CD4-positive, alpha-beta T cell (primary cell): ENCODE results near the gene KCNA2. TPM values are rescaled to one million over a fixed set of nuclear protein-coding genes. Genes with fewer than 3 reads are reported as not detected.

Source experiments
- ATAC-seq: fragments of 200-7000 bp; cut with Tn5 transposase; one replicate; pipeline ENCODE4 v1.10.0; 2022; ENCODE audit warnings: mild to moderate bottlenecking; ENCODE audit not compliant: poor library complexity
- CTCF ChIA-PET: fragments of 350-600 bp; sonication (Branson Sonifier 250); formaldehyde crosslinking; loops from one replicate; lab custom pipeline; 2021; ENCODE audit warnings: antibody characterized with exemption, inconsistent platforms; lab: Charles Lee
- POLR2A ChIA-PET: fragments of 350-600 bp; sonication (Branson Sonifier 250); formaldehyde crosslinking; loops from one replicate; lab custom pipeline; 2021; ENCODE audit warnings: antibody characterized with exemption, inconsistent platforms; lab: Charles Lee
- DNase-seq, 14 experiments: peaks; one replicate each; pipeline ENCODE4 v3.0.0-alpha.2; 2013 to 2020; ENCODE audit warnings: mixed read lengths in 2 of 14
- H3K27ac ChIP-seq, 2 donors: one replicate each; pipeline versions ENCODE4 v1.5.1 to v1.7.0; 2013; ENCODE audit warnings: low read length in 2 of 2, low read depth in 1 of 2, mild to moderate bottlenecking in 1 of 2
- H3K27me3 ChIP-seq, 2 experiments: 1 replicate in 1 of 2; 2 replicates in 1 of 2; pipeline versions ENCODE4 v1.6.1 to v1.7.0; 2013; ENCODE audit warnings: low read length in 2 of 2, control low read depth in 1 of 2, mild to moderate bottlenecking in 1 of 2, moderate library complexity in 1 of 2; ENCODE audit not compliant: insufficient read depth in 2 of 2, control insufficient read depth in 1 of 2
- H3K36me3 ChIP-seq: one replicate; pipeline ENCODE4 v1.6.1; 2013; ENCODE audit warnings: low read length, control low read depth; ENCODE audit not compliant: insufficient read depth
- H3K4me1 ChIP-seq: one replicate; pipeline ENCODE4 v1.6.1; 2013; ENCODE audit warnings: low read length, control low read depth; ENCODE audit not compliant: insufficient read depth
- H3K4me3 ChIP-seq: one replicate; pipeline ENCODE4 v1.5.1; 2013; ENCODE audit warnings: mild to moderate bottlenecking, low read length, moderate library complexity
- H3K9me3 ChIP-seq, 2 experiments: 1 replicate in 1 of 2; 2 replicates in 1 of 2; pipeline versions ENCODE4 v1.6.1 to v1.7.0; 2013; ENCODE audit warnings: low read length in 2 of 2, mild to moderate bottlenecking in 2 of 2, control low read depth in 1 of 2, moderate library complexity in 1 of 2; ENCODE audit not compliant: control insufficient read depth in 1 of 2, insufficient read depth in 1 of 2
- H3K27ac Mint-ChIP-seq: one replicate; pipeline ENCODE4 v1.8.0; 2020; ENCODE audit warnings: mixed read lengths
- H3K27me3 Mint-ChIP-seq: one replicate; pipeline ENCODE4 v1.8.0; 2021; ENCODE audit warnings: mixed read lengths
- H3K36me3 Mint-ChIP-seq: one replicate; pipeline ENCODE4 v1.8.0; 2021; ENCODE audit warnings: low read depth, mixed read lengths
- H3K4me1 Mint-ChIP-seq: one replicate; pipeline ENCODE4 v1.8.0; 2021; ENCODE audit warnings: low read depth, mixed read lengths
- H3K4me3 Mint-ChIP-seq: one replicate; pipeline ENCODE4 v1.8.0; 2020; ENCODE audit warnings: mild to moderate bottlenecking, mixed read lengths
- H3K9me3 Mint-ChIP-seq: one replicate; pipeline ENCODE4 v1.8.0; 2020; ENCODE audit warnings: mixed read lengths
- intact Hi-C, 2 experiments: fragments of 100-400 bp; cut with DNase I in 1 of 2; cut with micrococcal nuclease in 1 of 2; formaldehyde crosslinking; loops; one replicate each; pipeline versions ENCODE4 v1.15.1 to v1.9.0; 2023 to 2025; cut with DNase I, micrococcal nuclease
- total RNA-seq, 174 experiments: library from RNA in 2 of 174; stranded (reverse) in 2 of 174; gene quantifications; one replicate each; pipeline ENCODE4 v1.2.3 and lab custom pipeline; 2021 to 2026
- TF ChIP-seq, protein P1 (sequence below): fragments of 200-600 bp; IDR thresholded peaks from one replicate; pipeline ENCODE4 v1.8.0; 2022; ENCODE audit warnings: antibody characterized with exemption, mild to moderate bottlenecking

The KCNA2 gene
- total RNA-seq, 2 experiments from 2014 or later, result 0.78 to 0.88 TPM

DNA sequence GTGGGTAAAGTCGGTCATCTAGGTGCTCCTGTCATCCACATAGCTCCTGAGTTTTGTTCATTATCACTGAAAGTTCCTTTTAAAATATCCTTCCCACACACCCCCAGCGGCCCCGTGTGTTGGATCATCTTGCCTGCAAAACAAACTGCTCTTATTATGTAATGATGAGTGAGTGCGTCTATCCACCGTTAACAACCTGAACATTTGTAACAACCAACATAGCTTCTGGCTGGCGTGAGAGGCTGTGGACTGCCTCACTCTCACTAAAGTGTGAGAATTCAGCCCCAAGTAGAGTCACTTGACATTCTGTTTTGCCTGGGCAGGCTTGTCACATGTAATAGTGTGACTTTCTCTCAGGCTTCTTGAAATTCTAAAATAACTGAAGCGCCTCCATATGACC is 14.5 kb upstream of the KCNA2 start:
- H3K36me3 Mint-ChIP-seq, result peaks cover 8% of the 10 kb centered on the region
- peak overlapping the region; percentile 87 for H3K27ac Mint-ChIP-seq
- TF ChIP-seq, protein P1, sequence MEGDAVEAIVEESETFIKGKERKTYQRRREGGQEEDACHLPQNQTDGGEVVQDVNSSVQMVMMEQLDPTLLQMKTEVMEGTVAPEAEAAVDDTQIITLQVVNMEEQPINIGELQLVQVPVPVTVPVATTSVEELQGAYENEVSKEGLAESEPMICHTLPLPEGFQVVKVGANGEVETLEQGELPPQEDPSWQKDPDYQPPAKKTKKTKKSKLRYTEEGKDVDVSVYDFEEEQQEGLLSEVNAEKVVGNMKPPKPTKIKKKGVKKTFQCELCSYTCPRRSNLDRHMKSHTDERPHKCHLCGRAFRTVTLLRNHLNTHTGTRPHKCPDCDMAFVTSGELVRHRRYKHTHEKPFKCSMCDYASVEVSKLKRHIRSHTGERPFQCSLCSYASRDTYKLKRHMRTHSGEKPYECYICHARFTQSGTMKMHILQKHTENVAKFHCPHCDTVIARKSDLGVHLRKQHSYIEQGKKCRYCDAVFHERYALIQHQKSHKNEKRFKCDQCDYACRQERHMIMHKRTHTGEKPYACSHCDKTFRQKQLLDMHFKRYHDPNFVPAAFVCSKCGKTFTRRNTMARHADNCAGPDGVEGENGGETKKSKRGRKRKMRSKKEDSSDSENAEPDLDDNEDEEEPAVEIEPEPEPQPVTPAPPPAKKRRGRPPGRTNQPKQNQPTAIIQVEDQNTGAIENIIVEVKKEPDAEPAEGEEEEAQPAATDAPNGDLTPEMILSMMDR, result no peak
- peaks cover 42% of the 10 kb centered on the region for H3K4me1 Mint-ChIP-seq
- Histone ChIP-seq H3K27me3 (no peaks in the 10 kb centered on the region), H3K4me3 (no peak overlapping the region), H3K27ac (no peak overlapping the region), H3K9me3 (peaks cover 0 to 5% of the 10 kb centered on the region in 2 experiments), H3K4me1 (peaks cover 30% of the 10 kb centered on the region), H3K36me3 (no peaks in the 10 kb centered on the region)
- CTCF ChIA-PET, result interaction anchor here (2.1 to 3.5 kb wide), 3 partner anchors 66 to 162 kb away, joined by 17 to 102 read pairs (median 36); no protein-coding TSS in a partner anchor
- peak overlapping the region; percentile 86 for H3K4me3 Mint-ChIP-seq
- intact Hi-C loops, result loop anchor here in 1 of 2 experiments (10.0 kb wide), 2 partner anchors 584 to 714 kb away; partner anchors contain the start of gene DENND2D
- POLR2A ChIA-PET, result interaction anchor here (1.1 to 2.7 kb wide), 6 partner anchors 22 to 254 kb away, joined by 4 to 73 read pairs (median 10); partner anchors contain the start of gene KCNA3
- DNase-seq (peak in 1 of 14 experiments; percentile 25), ATAC-seq (no peak)
- no peaks in the 10 kb centered on the region for H3K27me3 Mint-ChIP-seq
- H3K9me3 Mint-ChIP-seq, result peaks cover 2% of the 10 kb centered on the region

DNA sequence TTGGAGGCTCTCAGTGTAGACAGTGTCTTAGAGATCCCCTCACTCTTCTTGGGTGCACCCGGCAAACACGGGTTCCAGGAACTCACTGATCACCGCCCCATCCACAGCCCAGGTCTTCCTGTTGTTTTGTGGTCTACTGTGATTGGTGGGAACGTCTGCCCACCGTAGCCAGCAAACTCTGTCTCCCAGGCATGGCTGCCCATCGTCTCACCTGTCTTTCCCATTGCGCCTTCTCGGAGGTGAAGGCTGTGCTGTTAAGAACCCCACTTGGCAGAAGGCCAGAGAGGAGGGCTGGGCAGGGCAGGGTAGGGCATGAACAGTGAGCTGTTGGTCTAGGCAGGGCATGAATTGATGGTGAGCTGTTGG is 14.1 kb upstream of the KCNA2 start:
- peaks cover 2% of the 10 kb centered on the region for H3K9me3 Mint-ChIP-seq
- TF ChIP-seq, protein P1, result no peak
- H3K27me3 Mint-ChIP-seq, result no peaks in the 10 kb centered on the region
- intact Hi-C loops, result loop anchor here in 1 of 2 experiments (10.0 kb wide), 2 partner anchors 585 to 715 kb away; partner anchors contain the start of gene DENND2D
- CTCF ChIA-PET, result interaction anchor here (0.7 to 3.5 kb wide), 28 partner anchors 10 to 519 kb away, joined by 3 to 102 read pairs (median 8); partner anchors contain the start of genes KCNA2, KCNA3 and RBM15
- H3K9me3 ChIP-seq, result peaks cover 0 to 5% of the 10 kb centered on the region in 2 experiments
- no peaks in the 10 kb centered on the region for H3K36me3 ChIP-seq
- peak overlapping the region; percentile 69 for H3K4me3 ChIP-seq
- H3K27me3 ChIP-seq, result no peaks in the 10 kb centered on the region
- DNase-seq (peak in 3 of 14 experiments; percentile 23 to 46 (median 33)), ATAC-seq (no peak)
- H3K4me3 Mint-ChIP-seq, result peak overlapping the region; percentile 86
- POLR2A ChIA-PET, result interaction anchor here (0.6 to 2.7 kb wide), 33 partner anchors 9 to 372 kb away, joined by 3 to 73 read pairs (median 5); partner anchors contain the start of genes KCNA2, KCNA3 and LRIF1
- H3K4me1 Mint-ChIP-seq, result peaks cover 46% of the 10 kb centered on the region
- peaks cover 8% of the 10 kb centered on the region for H3K36me3 Mint-ChIP-seq
- peaks cover 34% of the 10 kb centered on the region for H3K4me1 ChIP-seq
- H3K27ac Mint-ChIP-seq, result peak overlapping the region; percentile 87
- peak overlapping the region in 1 of 2 donors; percentile 69 for H3K27ac ChIP-seq

DNA sequence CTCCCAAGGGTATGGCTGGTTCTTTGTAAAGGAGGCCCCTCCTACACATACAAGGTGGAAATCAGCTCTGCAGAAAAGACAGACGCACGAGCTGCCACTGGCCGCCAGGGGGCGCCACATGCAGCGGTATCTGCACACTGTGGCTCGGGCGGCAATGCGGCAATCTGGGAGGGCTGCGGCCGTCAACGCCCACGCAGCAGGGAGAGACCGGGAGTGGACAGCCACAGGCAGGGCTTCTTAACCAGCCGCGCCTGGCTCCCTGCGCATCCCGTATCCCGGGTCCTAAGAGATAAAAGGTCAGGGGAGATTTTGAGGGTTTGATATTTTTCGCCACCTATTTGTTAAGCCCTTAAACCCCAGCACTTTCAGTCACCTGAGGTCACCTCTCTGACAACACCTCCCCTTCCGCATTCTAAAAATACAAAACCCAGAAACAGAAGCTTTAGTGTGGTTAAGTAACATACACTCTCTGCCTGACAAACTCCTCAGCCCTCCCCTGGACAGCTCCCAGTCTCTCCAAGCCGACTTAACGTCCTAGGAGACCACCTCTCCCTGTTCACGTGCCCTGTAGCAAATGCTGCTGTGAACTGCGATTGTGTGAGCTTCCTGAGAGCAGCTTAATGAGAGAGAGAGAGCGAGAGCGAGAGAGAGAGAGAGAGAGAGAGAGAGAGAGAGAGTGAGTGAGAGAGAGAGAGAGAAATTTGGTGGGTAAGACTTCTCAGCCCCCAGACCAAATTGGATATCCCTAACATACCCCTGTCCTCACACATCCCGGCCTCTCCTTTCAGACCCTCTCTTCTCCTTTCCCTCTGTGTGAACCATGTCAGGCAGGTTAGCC is 13.5 kb upstream of the KCNA2 start:
- DNase-seq, result peak; percentile 82 to 95 (median 89)
- peaks cover 46% of the 10 kb centered on the region for H3K4me1 Mint-ChIP-seq

More for the DNA sequence above, 13.5 kb upstream of the KCNA2 start:
- H3K27me3 ChIP-seq, result no peaks in the 10 kb centered on the region
- ChIA-PET CTCF (interaction anchor here (0.6 to 3.5 kb wide), 41 partner anchors 9 to 1544 kb away, joined by 3 to 102 read pairs (median 4); partner anchors contain the start of genes KCNA2, KCNA3, RBM15 and TAF13), POLR2A (interaction anchor here (0.6 to 2.7 kb wide), 40 partner anchors 9 to 834 kb away, joined by 3 to 73 read pairs (median 4); partner anchors contain the start of genes KCNA2, KCNA3 and LRIF1)
- peak overlapping the region; percentile 69 for H3K4me3 ChIP-seq
- Mint-ChIP-seq H3K4me3 (peak overlapping the region; percentile 86), H3K36me3 (peaks cover 8% of the 10 kb centered on the region), H3K27me3 (no peaks in the 10 kb centered on the region), H3K27ac (peak overlapping the region; percentile 87), H3K9me3 (peaks cover 2% of the 10 kb centered on the region)
- peaks cover 0 to 5% of the 10 kb centered on the region in 2 experiments for H3K9me3 ChIP-seq
- TF ChIP-seq, protein P1, result peak; percentile 96
- peak overlapping the region; percentile 46 to 69 for H3K27ac ChIP-seq
- ATAC-seq, result peak; percentile 84
- H3K36me3 ChIP-seq, result no peaks in the 10 kb centered on the region
- peaks cover 34% of the 10 kb centered on the region for H3K4me1 ChIP-seq
- intact Hi-C loops, result loop anchor here (1.0 to 10.0 kb wide), 11 partner anchors 12 to 715 kb away; partner anchors contain the start of genes DENND2D (in 1 of the 2) and KCNC4 (in 1 of the 2)
